Cardiac muscle cell (in vitro differentiated cells and primary cell): ENCODE results near the gene TMEM222. TPM values are rescaled to one million over a fixed set of nuclear protein-coding genes. Genes with fewer than 3 reads are reported as not detected.

ENCODE experiments used
- DNase-seq, 2 donors: peaks; one replicate each; pipeline versions ENCODE4 v3.0.0 to v3.0.0-alpha.2; 2010 to 2017; ENCODE audit warnings: low read depth in 1 of 2, low spot score in 1 of 2
- H3K27ac ChIP-seq: fragments of 200-600 bp; sonication (generic); 2 replicates; pipeline ENCODE4 v1.5.1; 2016
- H3K27me3 ChIP-seq: fragments of 200-600 bp; sonication (generic); 2 replicates; pipeline ENCODE4 v1.6.0; 2016; ENCODE audit warnings: control low read depth
- H3K36me3 ChIP-seq: fragments of 200-600 bp; sonication (generic); 2 replicates; pipeline ENCODE4 v1.5.1; 2016; ENCODE audit warnings: control low read depth
- H3K4me1 ChIP-seq: fragments of 200-600 bp; sonication (generic); 2 replicates; pipeline ENCODE4 v1.8.1; 2017; ENCODE audit warnings: low read depth, mild to moderate bottlenecking, mixed run types
- H3K4me3 ChIP-seq: fragments of 200-600 bp; sonication (generic); 2 replicates; pipeline ENCODE4 v1.5.1; 2016; ENCODE audit warnings: mild to moderate bottlenecking
- H3K9me3 ChIP-seq: fragments of 200-600 bp; sonication (generic); 2 replicates; pipeline ENCODE4 v1.5.1; 2017; ENCODE audit warnings: low read depth, mild to moderate bottlenecking, control low read depth
- polyA plus RNA-seq: library from polyadenylated mRNA; unstranded; fragments of >200 nt; fragmentation: Nextera tagmentation; extraction: Ambion mirVana; gene quantifications from 2 replicates; pipeline ENCODE4 v1.2.1, GENCODE V29; 2016
- total RNA-seq: library from RNA; depleted of rRNA; stranded (reverse); fragments of >200 nt; gene quantifications from 2 replicates; pipeline ENCODE4 v1.2.3, GENCODE V29; 2016
- TF ChIP-seq, protein P1 (sequence below): IDR thresholded peaks from 2 replicates; pipeline ENCODE4 v1.5.1; 2012; ENCODE audit warnings: low read depth, mild to moderate bottlenecking, low read length

The TMEM222 gene
- total and polyA plus RNA-seq, 2 experiments from 2014 or later = 39.6 to 55.2 TPM

DNA sequence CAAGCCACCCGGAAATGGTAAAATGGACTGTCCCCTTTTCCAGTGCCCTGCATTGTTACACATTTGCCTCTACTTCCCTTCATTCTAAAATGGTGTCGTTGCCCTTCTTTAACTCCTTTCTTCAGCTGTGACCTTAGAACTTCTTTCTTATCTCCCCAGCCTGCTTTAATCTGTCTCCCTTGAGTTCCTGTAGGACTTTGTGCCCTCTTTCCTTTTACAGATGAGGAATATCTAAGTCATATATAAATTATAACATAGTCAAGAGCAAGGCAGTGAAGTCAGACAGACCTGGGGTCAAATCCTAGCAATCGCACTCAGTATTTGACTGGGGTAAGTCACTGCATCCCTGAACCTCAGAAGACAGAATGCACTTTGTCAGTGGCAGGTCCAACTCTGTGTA is 31.4 kb upstream of the TMEM222 start:
- TF ChIP-seq, protein P1, sequence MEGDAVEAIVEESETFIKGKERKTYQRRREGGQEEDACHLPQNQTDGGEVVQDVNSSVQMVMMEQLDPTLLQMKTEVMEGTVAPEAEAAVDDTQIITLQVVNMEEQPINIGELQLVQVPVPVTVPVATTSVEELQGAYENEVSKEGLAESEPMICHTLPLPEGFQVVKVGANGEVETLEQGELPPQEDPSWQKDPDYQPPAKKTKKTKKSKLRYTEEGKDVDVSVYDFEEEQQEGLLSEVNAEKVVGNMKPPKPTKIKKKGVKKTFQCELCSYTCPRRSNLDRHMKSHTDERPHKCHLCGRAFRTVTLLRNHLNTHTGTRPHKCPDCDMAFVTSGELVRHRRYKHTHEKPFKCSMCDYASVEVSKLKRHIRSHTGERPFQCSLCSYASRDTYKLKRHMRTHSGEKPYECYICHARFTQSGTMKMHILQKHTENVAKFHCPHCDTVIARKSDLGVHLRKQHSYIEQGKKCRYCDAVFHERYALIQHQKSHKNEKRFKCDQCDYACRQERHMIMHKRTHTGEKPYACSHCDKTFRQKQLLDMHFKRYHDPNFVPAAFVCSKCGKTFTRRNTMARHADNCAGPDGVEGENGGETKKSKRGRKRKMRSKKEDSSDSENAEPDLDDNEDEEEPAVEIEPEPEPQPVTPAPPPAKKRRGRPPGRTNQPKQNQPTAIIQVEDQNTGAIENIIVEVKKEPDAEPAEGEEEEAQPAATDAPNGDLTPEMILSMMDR = no peak
- DNase-seq = no peak
- H3K27me3 ChIP-seq = no peaks in the 10 kb centered on the region
- no peak overlapping the region for H3K4me3 ChIP-seq
- H3K27ac ChIP-seq = no peak overlapping the region
- H3K4me1 ChIP-seq = peaks cover 26% of the 10 kb centered on the region
- H3K36me3 ChIP-seq = peaks cover 12% of the 10 kb centered on the region
- no peaks in the 10 kb centered on the region for H3K9me3 ChIP-seq

DNA sequence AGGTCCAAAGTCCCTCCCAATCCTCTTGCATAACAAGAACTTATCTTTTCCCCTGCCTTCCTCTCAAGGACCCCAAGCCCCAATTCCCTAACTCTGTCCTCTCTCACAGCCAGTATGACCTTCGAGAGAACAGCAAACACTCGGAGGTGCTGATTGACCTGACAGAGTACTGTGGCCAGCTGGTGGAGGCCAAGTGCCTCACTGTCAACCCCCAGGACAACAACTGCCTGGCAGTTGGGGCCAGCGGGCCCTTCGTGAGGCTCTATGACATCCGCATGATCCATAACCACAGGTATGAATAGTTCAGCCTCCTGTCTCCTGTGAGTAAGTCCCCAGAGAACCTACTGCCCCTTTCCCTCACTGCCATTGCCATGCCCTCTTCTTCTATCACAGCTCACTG is 29.9 kb upstream of the TMEM222 start:
- peak overlapping the region; percentile 42 for H3K27ac ChIP-seq
- H3K4me3 ChIP-seq = no peak overlapping the region
- peak in 1 of 2 donors; percentile 83 for DNase-seq
- H3K27me3 ChIP-seq = no peaks in the 10 kb centered on the region
- TF ChIP-seq, protein P1 = no peak
- peaks cover 26% of the 10 kb centered on the region for H3K4me1 ChIP-seq
- no peaks in the 10 kb centered on the region for H3K9me3 ChIP-seq
- peaks cover 14% of the 10 kb centered on the region for H3K36me3 ChIP-seq

DNA sequence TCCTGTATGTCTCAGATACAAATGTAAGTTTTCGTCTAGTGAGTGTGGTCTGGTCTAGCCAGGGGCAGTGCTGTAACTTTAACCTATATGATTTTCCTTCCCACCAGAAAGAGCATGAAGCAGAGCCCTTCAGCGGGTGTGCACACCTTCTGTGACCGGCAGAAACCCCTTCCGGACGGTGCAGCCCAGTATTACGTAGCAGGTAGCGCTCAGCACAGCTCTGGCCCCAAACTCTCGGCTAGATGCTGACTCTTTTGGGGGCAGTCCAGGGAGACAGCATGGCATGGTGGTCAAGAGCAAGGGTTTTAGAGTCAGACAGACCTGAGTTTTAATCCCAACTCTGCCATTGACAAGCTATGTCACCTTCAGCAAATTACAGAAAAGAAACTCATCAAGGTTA is 28.0 kb upstream of the TMEM222 start:
- Histone ChIP-seq H3K27me3 (no peaks in the 10 kb centered on the region), H3K4me3 (no peak overlapping the region), H3K9me3 (no peaks in the 10 kb centered on the region), H3K27ac (no peak overlapping the region), H3K4me1 (peaks cover 21% of the 10 kb centered on the region), H3K36me3 (peaks cover 23% of the 10 kb centered on the region)
- TF ChIP-seq, protein P1 = no peak
- no peak for DNase-seq

DNA sequence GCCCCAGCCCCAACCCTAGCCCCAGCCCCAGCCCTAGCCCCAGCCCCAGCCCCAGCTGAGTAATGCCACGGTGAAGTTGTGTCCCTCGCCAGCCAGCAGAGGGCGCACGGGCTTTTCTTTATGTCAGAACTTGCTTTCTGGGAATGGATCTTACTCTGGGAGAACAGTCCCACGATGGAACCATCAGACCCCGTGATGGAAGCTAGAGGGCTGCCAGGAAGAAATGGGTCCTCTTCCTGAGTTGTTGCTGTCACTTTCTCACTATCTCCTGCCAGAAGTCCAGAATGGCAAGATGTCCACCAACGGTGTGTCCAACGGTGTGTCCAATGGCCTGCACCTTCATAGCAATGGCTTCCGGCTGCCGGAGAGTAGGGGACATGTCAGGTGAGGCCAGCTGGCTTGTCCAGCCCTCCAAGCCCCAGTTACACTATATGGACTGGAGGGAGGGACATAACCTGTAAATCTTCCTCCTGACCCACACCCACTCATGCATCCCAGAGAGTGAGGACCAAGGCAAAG is 25.1 kb upstream of the TMEM222 start:
- TF ChIP-seq, protein P1 = peak; percentile 68
- Histone ChIP-seq H3K4me3 (no peak overlapping the region), H3K9me3 (no peaks in the 10 kb centered on the region), H3K4me1 (peaks cover 18% of the 10 kb centered on the region), H3K27me3 (no peaks in the 10 kb centered on the region), H3K27ac (no peak overlapping the region), H3K36me3 (peaks cover 23% of the 10 kb centered on the region)
- peak; percentile 65 to 77 for DNase-seq

DNA sequence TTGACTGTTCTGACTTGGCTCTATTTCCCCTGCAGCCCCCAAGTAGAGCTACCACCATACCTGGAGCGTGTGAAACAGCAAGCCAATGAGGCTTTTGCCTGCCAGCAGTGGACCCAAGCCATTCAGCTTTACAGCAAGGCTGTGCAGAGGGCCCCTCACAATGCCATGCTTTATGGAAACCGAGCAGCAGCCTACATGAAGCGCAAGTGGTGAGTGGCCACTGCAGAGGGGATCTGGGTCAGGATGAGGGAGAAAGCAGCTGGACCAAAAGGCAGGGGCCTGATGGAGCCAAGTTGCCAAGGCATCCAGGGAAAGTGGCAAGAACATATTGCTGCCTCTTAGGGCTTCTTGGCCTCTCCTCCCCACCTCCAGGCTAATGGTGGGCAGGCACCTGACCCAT is 24.1 kb upstream of the TMEM222 start:
- TF ChIP-seq, protein P1 = no peak
- Histone ChIP-seq H3K4me3 (no peak overlapping the region), H3K27me3 (no peaks in the 10 kb centered on the region), H3K9me3 (no peaks in the 10 kb centered on the region), H3K36me3 (peaks cover 23% of the 10 kb centered on the region), H3K4me1 (peaks cover 12% of the 10 kb centered on the region), H3K27ac (peak overlapping the region; percentile 83)
- no peak for DNase-seq
